ENCODE data around the gene NBAS. TPM values are rescaled to one million over a fixed set of nuclear protein-coding genes. Genes with fewer than 3 reads are reported as not detected.

The NBAS gene
- total RNA-seq, 2 donors from 2014 or later = 29.3 to 32.5 TPM

- Mint-ChIP-seq H3K27ac (no peak overlapping the region), H3K27me3 (no peaks in the 10 kb centered on the region), H3K36me3 (ENCODE audit: low read depth) (peaks cover 8% of the 10 kb centered on the region), H3K4me1 (no peaks in the 10 kb centered on the region), H3K4me3 (no peak overlapping the region)
- DNase-seq (no peak), ATAC-seq (no peak)
- H3K9me3 ChIP-seq (ENCODE audit: control insufficient read depth, low read length, poor library complexity, severe bottlenecking) = no peaks in the 10 kb centered on the region
Observed at GRCh38 chr2:15385184-15385583, 175.9 kb downstream of the NBAS start.

- no peaks in the 10 kb centered on the region for H3K9me3 ChIP-seq (ENCODE audit: control insufficient read depth, low read length, poor library complexity, severe bottlenecking)
- H3K36me3 Mint-ChIP-seq (ENCODE audit: low read depth) = peaks cover 4% of the 10 kb centered on the region
- no peak overlapping the region for H3K27ac Mint-ChIP-seq
- no peak overlapping the region for H3K4me3 Mint-ChIP-seq
- no peaks in the 10 kb centered on the region for H3K27me3 Mint-ChIP-seq
- no peak for ATAC-seq
- peaks cover 2% of the 10 kb centered on the region for H3K4me1 Mint-ChIP-seq
- DNase-seq = no peak
Observed at GRCh38 chr2:15383695-15384350, 177.3 kb downstream of the NBAS start.

- H3K4me3 Mint-ChIP-seq = no peak overlapping the region
- H3K36me3 Mint-ChIP-seq (ENCODE audit: low read depth) = peaks cover 6% of the 10 kb centered on the region
- H3K4me1 Mint-ChIP-seq = peaks cover 2% of the 10 kb centered on the region
- H3K9me3 ChIP-seq (ENCODE audit: control insufficient read depth, low read length, poor library complexity, severe bottlenecking) = no peaks in the 10 kb centered on the region
- ATAC-seq (no peak), DNase-seq (no peak)
- H3K27me3 Mint-ChIP-seq = no peaks in the 10 kb centered on the region
- no peak overlapping the region for H3K27ac Mint-ChIP-seq
Observed at GRCh38 chr2:15378148-15378908, 182.8 kb downstream of the NBAS start.

- no peak overlapping the region for H3K4me3 Mint-ChIP-seq
- H3K9me3 ChIP-seq (ENCODE audit: control insufficient read depth, low read length, poor library complexity, severe bottlenecking) = no peaks in the 10 kb centered on the region
- ATAC-seq (no peak), DNase-seq (no peak)
- peaks cover 2% of the 10 kb centered on the region for H3K4me1 Mint-ChIP-seq
- H3K36me3 Mint-ChIP-seq (ENCODE audit: low read depth) = peaks cover 3% of the 10 kb centered on the region
- H3K27me3 Mint-ChIP-seq = no peaks in the 10 kb centered on the region
- H3K27ac Mint-ChIP-seq = no peak overlapping the region
Observed at GRCh38 chr2:15377202-15377601, 183.9 kb downstream of the NBAS start.

GRCh38 chr2:15372019-15372418 lies 189.1 kb downstream of the NBAS start:
- DNase-seq = no peak
- H3K36me3 Mint-ChIP-seq (ENCODE audit: low read depth) = peaks cover 5% of the 10 kb centered on the region
- no peaks in the 10 kb centered on the region for H3K9me3 ChIP-seq (ENCODE audit: control insufficient read depth, low read length, poor library complexity, severe bottlenecking)
- H3K27ac Mint-ChIP-seq = no peak overlapping the region
- H3K27me3 Mint-ChIP-seq = no peaks in the 10 kb centered on the region
- no peaks in the 10 kb centered on the region for H3K4me1 Mint-ChIP-seq
- no peak overlapping the region for H3K4me3 Mint-ChIP-seq
- no peak for ATAC-seq

GRCh38 chr2:15369129-15369528 lies 192.0 kb downstream of the NBAS start:
- Mint-ChIP-seq H3K4me3 (no peak overlapping the region), H3K27me3 (no peaks in the 10 kb centered on the region), H3K36me3 (ENCODE audit: low read depth) (peaks cover 8% of the 10 kb centered on the region), H3K4me1 (no peaks in the 10 kb centered on the region), H3K27ac (no peak overlapping the region)
- H3K9me3 ChIP-seq (ENCODE audit: control insufficient read depth, low read length, poor library complexity, severe bottlenecking) = no peaks in the 10 kb centered on the region
- ATAC-seq (no peak), DNase-seq (no peak)

- H3K9me3 ChIP-seq (ENCODE audit: control insufficient read depth, low read length, poor library complexity, severe bottlenecking) = no peaks in the 10 kb centered on the region
- Mint-ChIP-seq H3K36me3 (ENCODE audit: low read depth) (peaks cover 8% of the 10 kb centered on the region), H3K27me3 (no peaks in the 10 kb centered on the region), H3K4me3 (no peak overlapping the region), H3K27ac (no peak overlapping the region), H3K4me1 (no peaks in the 10 kb centered on the region)
- no peak for ATAC-seq
- no peak for DNase-seq
Observed at GRCh38 chr2:15367715-15368114, 193.4 kb downstream of the NBAS start.

GRCh38 chr2:15367205-15367604 lies 193.9 kb downstream of the NBAS start:
- no peaks in the 10 kb centered on the region for H3K9me3 ChIP-seq (ENCODE audit: control insufficient read depth, low read length, poor library complexity, severe bottlenecking)
- peaks cover 8% of the 10 kb centered on the region for H3K36me3 Mint-ChIP-seq (ENCODE audit: low read depth)
- no peaks in the 10 kb centered on the region for H3K27me3 Mint-ChIP-seq
- ATAC-seq = no peak
- DNase-seq = no peak
- H3K27ac Mint-ChIP-seq = no peak overlapping the region
- no peak overlapping the region for H3K4me3 Mint-ChIP-seq
- H3K4me1 Mint-ChIP-seq = no peaks in the 10 kb centered on the region

- DNase-seq (no peak), ATAC-seq (no peak)
- no peak overlapping the region for H3K4me3 Mint-ChIP-seq
- H3K4me1 Mint-ChIP-seq = no peaks in the 10 kb centered on the region
- peaks cover 2% of the 10 kb centered on the region for H3K36me3 Mint-ChIP-seq (ENCODE audit: low read depth)
- H3K9me3 ChIP-seq (ENCODE audit: control insufficient read depth, low read length, poor library complexity, severe bottlenecking) = no peaks in the 10 kb centered on the region
- no peaks in the 10 kb centered on the region for H3K27me3 Mint-ChIP-seq
- H3K27ac Mint-ChIP-seq = no peak overlapping the region
Observed at GRCh38 chr2:15365411-15365810, 195.7 kb downstream of the NBAS start.

- Mint-ChIP-seq H3K27ac (no peak overlapping the region), H3K27me3 (no peaks in the 10 kb centered on the region), H3K4me1 (no peaks in the 10 kb centered on the region), H3K36me3 (ENCODE audit: low read depth) (peaks cover 5% of the 10 kb centered on the region), H3K4me3 (no peak overlapping the region)
- H3K9me3 ChIP-seq (ENCODE audit: control insufficient read depth, low read length, poor library complexity, severe bottlenecking) = no peaks in the 10 kb centered on the region
- ATAC-seq (no peak), DNase-seq (no peak)
Observed at GRCh38 chr2:15364561-15364960, 196.6 kb downstream of the NBAS start.

- H3K27ac Mint-ChIP-seq = no peak overlapping the region
- H3K9me3 ChIP-seq (ENCODE audit: control insufficient read depth, low read length, poor library complexity, severe bottlenecking) = no peaks in the 10 kb centered on the region
- H3K36me3 Mint-ChIP-seq (ENCODE audit: low read depth) = peaks cover 5% of the 10 kb centered on the region
- DNase-seq = no peak
- H3K4me1 Mint-ChIP-seq = no peaks in the 10 kb centered on the region
- H3K4me3 Mint-ChIP-seq = no peak overlapping the region
- no peaks in the 10 kb centered on the region for H3K27me3 Mint-ChIP-seq
- no peak for ATAC-seq
Observed at GRCh38 chr2:15363734-15364133, 197.4 kb downstream of the NBAS start.

GRCh38 chr2:15363142-15363541 lies 198.0 kb downstream of the NBAS start:
- no peaks in the 10 kb centered on the region for H3K27me3 Mint-ChIP-seq
- DNase-seq (no peak), ATAC-seq (no peak)
- no peaks in the 10 kb centered on the region for H3K4me1 Mint-ChIP-seq
- no peak overlapping the region for H3K4me3 Mint-ChIP-seq
- H3K36me3 Mint-ChIP-seq (ENCODE audit: low read depth) = peaks cover 5% of the 10 kb centered on the region
- H3K9me3 ChIP-seq (ENCODE audit: control insufficient read depth, low read length, poor library complexity, severe bottlenecking) = no peaks in the 10 kb centered on the region
- H3K27ac Mint-ChIP-seq = no peak overlapping the region

- H3K27ac Mint-ChIP-seq = no peak overlapping the region
- H3K4me1 Mint-ChIP-seq = no peaks in the 10 kb centered on the region
- no peak for DNase-seq
- no peaks in the 10 kb centered on the region for H3K9me3 ChIP-seq (ENCODE audit: control insufficient read depth, low read length, poor library complexity, severe bottlenecking)
- H3K27me3 Mint-ChIP-seq = no peaks in the 10 kb centered on the region
- ATAC-seq = no peak
- no peak overlapping the region for H3K4me3 Mint-ChIP-seq
- peaks cover 2% of the 10 kb centered on the region for H3K36me3 Mint-ChIP-seq (ENCODE audit: low read depth)
Observed at GRCh38 chr2:15359716-15360531, 201.2 kb downstream of the NBAS start.

Measured in T-helper 17 cell (primary cell).